Iris pigment epithelial cell (primary cell): ENCODE results near the gene SPRR2D.
"Not testable (repeated sequence)": the region's sequence is repeated elsewhere in the genome, so short reads cannot be mapped to it uniquely, and the experiment has no call there.

ENCODE experiments used
- DNase-seq: peaks from one replicate; pipeline ENCODE4 v3.0.0-alpha.2; 2011; ENCODE audit warnings: low read depth

Gene SPRR2D

GRCh38 chr1:153011235-153011758 lies 29.6 kb downstream of the SPRR2D start:
- not testable (repeated sequence) for DNase-seq

- no peak for DNase-seq
These were observed 39.5 kb downstream of the SPRR2D start, which contains the start of gene SPRR3 for GRCh38 chr1:153001382-153001781. SPRR3 (plus strand) TSS chr1:153001749; CDS start chr1:153003021, 1,272 bp downstream.

- DNase-seq, result no peak
These were observed 40.6 kb downstream of the SPRR2D start for GRCh38 chr1:153000294-153000693.

- DNase-seq, result no peak
These were observed 41.1 kb downstream of the SPRR2D start for GRCh38 chr1:152999818-153000217.

- no peak for DNase-seq
These were observed 42.4 kb downstream of the SPRR2D start for GRCh38 chr1:152998476-152998875.

GRCh38 chr1:152997901-152998300 lies 43.0 kb downstream of the SPRR2D start:
- no peak for DNase-seq

- no peak for DNase-seq
These were observed 44.1 kb downstream of the SPRR2D start for GRCh38 chr1:152996633-152997400.

- no peak for DNase-seq
These were observed 45.1 kb downstream of the SPRR2D start for GRCh38 chr1:152995842-152996241.

GRCh38 chr1:152993186-152993585 lies 47.7 kb downstream of the SPRR2D start:
- DNase-seq, result no peak
